Left hindlimb (tissue), 1 donor: ENCODE measurements around the gene CCBE1.

Source experiments
- DNase-seq: peaks from one replicate; pipeline ENCODE4 v3.0.0-alpha.2; 2018

The CCBE1 gene

GRCh38 chr18:59437851-59438569, 259.2 kb downstream of the CCBE1 start:
- DNase-seq, result no peak

DNA sequence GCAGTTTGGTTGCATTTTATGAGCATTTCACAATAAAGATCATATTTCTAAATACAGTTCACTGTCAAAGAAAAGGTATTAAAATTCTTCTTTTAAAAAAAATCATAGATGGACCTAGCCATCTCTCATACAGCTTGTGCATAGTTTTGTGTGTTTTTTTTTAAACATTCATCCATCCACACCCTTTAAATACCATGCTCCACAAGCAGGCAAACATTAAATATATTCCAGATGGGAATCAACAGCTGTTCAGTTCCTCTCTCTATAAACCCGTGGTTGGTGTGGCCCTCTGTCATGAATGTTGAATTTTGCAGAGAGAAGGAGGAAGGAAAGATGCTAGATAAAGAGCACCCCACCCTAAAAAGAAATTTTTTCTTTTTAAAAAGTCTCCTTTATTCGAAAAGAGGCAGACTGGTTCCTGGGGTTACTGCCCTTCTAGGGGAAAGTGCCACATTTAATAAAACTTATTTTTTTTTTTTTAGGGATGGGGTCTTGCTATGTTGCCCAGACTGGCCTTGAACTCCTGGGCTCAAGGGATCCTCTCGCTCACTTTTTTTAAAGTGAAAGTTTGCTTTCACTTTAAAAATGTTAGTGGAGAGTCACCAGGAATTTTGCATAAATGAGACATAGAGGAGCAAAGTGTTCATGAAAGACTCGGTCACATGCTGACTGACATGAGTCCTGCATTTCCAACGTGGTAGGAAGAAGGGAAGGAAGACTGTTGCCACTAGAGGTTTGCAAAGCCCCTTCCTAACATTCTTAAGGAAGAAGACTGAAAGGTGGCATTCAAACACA, 264.2 kb downstream of the CCBE1 start:
- DNase-seq, result no peak

DNA sequence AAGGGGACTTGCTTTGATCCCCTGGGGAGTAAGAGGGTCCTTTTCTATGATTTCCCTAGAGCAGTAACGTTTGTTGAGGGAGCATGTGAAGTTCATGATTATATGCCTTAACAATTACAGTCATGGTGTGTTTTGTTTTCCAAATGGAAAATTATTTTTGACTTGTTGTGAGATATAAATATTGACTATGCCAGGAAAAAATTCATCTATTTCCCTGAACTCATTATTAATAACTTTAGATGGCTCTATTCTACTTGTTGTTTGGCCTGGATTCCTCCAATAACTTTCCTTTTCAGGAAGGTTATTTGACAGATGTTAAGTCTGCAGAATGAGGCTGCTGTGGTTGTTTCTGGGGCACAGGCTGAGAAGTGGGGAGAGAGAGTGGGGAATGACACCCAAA, 266.1 kb downstream of the CCBE1 start:
- DNase-seq, result no peak

GRCh38 chr18:59429608-59430007, 267.6 kb downstream of the CCBE1 start:
- DNase-seq, result no peak

DNA sequence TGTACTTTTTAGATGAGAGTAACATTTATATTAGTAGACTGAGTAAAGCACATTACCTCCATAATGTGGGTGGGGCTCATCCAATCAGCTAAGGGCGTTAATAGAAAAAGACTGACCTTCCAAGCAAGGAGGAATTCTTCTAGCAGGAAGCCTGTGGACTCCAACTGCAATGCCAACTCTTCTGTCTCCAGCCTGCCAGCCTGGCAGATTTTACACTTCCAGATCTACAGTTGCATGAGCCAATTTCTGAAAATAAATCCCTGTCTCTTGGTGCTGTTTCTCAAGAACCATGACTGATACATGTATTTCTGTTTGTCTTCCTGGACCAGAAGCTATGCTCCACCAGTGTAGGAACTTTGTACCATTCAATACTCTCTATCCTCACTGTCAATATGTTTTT, 269.2 kb downstream of the CCBE1 start:
- no peak for DNase-seq

DNA sequence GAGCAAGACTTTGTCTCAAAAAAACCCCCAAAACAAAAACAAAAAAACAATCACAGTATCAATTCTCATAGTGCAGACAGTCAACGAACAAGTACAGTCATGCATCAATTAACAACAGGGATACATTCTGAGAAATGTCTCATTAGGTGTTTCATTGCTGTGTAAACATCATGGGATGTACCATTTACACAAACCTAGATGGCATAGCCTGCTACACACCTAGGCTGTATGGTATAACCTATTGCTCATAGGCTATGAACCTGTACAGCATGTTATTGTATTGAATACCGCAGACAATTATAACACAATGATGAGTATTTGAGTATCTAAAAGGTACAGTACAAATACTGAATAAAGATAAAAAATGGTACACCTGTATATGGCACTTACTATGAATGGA, 270.4 kb downstream of the CCBE1 start:
- DNase-seq, result no peak

- peak; percentile 56 for DNase-seq
Observed at GRCh38 chr18:59423259-59423658, 274.0 kb downstream of the CCBE1 start.

DNA sequence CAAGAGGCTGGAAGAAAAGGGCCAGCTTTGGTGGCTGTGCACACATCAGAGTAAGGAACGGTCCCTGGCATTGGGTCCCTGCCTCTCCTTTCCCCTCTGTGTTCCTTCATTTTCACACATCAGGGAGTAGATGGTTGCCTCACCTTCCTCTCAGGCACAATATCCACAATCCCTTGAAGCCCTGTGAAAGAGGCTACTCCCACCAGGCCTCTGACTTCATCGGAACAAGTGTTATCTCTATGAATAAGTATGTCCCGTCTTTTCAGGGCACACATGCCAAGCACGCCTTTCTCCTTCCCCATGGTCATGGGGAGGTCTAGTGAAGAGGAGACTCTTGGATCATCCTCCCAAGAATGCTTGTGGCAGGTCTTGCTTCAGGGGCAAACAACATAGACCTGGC, 277.0 kb downstream of the CCBE1 start:
- no peak for DNase-seq

GRCh38 chr18:59419386-59419785, 277.8 kb downstream of the CCBE1 start:
- no peak for DNase-seq

DNA sequence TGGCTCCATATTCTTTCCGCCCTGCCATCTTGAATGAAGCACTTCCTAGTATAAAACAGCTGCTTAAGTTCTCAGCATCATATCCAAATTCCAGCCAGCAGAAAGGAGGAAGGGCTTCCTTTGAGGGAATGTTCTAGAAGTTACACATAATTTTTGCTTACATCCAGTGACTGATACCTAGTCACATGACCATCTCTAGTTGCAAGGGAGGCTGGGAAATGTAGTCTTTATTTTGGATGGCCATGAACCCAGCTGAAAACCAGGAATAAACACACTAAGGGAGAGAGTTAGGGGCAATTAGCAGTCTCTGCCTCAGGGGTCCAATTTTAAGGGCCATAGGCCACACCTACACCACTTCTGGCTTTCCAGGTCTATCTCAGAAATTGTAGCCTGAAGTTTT, 280.4 kb downstream of the CCBE1 start:
- DNase-seq, result no peak

GRCh38 chr18:59414111-59414653, 283.0 kb downstream of the CCBE1 start:
- DNase-seq, result no peak

DNA sequence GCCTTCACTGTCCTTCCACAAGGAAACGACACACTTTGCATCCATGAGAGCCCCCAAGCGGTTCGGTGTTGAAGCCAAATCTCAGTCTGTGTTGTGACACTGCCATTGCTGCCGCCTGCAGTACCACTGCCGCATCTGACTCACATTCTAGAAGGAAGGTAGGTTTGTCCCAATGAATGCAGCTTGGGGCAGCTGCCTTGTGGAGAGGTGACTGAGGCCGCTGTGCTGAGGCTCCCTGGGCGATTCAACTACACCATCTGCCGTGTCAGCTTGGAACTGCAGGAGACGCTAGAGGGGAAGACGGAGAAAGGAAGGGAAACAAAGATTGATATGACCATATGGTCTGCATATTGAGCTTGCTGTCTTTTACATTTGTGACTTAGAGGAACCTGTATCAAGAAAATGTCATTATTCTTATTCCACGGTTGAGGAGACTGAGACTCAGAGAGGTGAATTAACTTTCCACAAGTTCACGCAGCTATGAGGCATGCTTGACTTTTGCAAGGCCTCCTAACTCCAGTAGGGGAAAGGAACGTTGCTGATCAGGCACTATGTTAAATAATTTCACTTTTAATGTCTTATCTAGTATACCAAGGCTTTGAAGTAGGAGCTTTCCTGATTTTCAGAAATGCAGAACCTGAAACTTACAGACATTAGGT, 294.7 kb downstream of the CCBE1 start:
- peak; percentile 79 for DNase-seq

- no peak for DNase-seq
Observed at GRCh38 chr18:59400407-59400806, 296.8 kb downstream of the CCBE1 start.

- DNase-seq, result no peak
Observed at GRCh38 chr18:59395226-59396175, 301.7 kb downstream of the CCBE1 start.

- no peak for DNase-seq
Observed at GRCh38 chr18:59393381-59393780, 303.8 kb downstream of the CCBE1 start.

- no peak for DNase-seq
Observed at GRCh38 chr18:59388817-59389216, 308.4 kb downstream of the CCBE1 start.

GRCh38 chr18:59387687-59388565, 309.3 kb downstream of the CCBE1 start:
- no peak for DNase-seq

DNA sequence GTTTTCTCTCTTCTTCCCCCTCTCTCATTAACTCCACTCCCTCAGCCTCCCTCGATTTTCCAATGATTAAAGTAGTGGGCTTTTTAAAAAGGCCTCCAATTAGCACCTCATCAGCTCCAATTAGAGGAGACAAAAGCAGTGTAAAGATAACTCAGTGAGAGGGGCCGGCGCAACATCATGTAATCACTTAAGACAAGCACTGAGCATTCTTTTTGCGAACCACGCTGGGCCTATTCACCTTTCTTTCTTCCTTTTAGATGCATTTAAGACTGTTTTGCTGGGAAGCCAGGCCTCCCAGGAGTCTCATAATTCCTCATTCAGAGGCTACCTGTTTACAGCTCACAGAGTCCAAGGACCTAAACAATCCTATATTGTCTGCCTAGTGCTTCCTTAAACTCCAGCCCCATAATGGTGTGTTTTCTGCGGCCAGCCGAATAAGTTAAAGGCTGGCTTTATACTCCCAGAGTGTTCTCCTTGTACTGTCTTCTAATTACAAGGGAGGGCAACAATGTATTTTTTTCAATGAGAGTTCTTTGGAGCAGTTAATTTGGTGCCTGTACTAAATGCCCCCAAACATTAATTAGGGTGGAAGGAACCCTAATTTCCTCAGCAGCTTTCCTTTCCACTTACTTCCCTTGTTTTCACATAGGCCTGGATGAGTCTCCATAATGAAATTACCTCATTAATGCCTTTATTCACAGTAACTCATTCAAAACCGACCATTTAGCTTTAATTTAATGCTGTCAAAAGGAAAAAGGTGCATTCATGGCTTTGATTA, 310.1 kb downstream of the CCBE1 start:
- DNase-seq, result no peak

DNA sequence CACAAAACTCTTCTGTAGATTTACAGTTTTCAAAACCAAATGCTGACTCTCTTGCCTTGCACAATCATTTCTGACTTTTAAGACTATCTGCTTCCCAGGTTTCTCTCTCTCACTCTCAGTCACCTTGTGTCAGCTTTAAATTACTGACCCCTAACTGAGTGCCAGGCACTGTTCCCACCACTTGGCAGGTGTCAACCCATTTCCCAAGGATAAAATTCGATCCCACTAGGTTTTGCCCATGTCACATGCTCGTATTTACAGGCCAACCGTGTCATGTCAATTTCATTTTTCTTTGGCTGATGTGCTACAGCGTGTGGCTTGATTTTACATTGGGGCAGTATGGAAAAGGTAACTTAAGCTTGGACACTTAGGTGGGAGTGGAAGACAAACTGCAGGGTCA, 312.0 kb downstream of the CCBE1 start:
- DNase-seq, result no peak

DNA sequence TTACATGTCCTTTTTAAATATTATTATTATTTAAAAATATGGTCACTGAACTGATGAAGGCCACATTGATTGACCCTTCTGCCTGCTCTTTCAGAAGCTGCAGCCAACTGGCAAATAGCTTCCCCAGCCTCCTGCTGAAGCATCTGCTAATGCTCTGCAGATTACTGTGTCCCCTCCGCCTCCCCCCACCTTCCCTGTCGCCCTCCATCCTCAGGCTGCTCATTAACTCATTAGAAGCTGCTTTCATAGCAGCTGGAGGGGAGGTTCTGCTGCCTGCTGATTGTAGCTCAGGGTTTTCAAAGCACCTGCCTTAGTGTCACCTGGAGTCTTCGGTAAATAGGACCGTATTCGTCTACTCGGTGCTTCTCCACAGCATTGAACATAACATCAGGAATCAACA, 313.4 kb downstream of the CCBE1 start:
- no peak for DNase-seq

DNA sequence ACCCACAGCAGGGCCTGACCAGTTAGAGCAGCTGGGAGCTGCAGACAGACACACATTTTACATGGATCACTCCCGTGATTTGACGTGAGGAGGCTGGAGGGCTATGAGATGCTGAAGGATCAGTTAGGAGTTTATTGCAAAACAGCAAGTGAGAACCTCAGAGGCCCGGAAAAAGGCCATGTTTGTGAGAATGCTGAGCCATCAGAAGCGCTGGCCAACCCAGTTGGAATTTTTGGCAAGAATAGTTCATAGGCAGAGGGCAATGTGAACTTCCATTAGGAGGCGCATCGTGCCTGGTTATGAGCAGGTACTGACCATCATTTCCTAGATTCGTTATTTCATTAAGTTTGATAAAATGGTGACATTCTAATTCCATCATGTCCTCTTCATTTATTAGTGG, 314.8 kb downstream of the CCBE1 start:
- no peak for DNase-seq
